ENCODE results near the gene DBH.

The DBH gene

GRCh38 chr9:133706307-133707050, 70.3 kb downstream of the DBH start:
- no peak for DNase-seq (ENCODE audit: low spot score)
- TF ChIP-seq CTCF (IDR thresholded peaks at IDR 0.05; ENCODE audit: extremely low read depth, insufficient read depth, missing control alignments), result no peak
- in situ Hi-C loops (cut with MboI; ENCODE audit: low pct_unique_long_range_greater_than_20kb, low sequenced_read_pairs, unreplicated experiment), result no loop called here

- TF ChIP-seq CTCF (IDR thresholded peaks at IDR 0.05; ENCODE audit: extremely low read depth, insufficient read depth, missing control alignments), result no peak
- in situ Hi-C loops (cut with MboI; ENCODE audit: low pct_unique_long_range_greater_than_20kb, low sequenced_read_pairs, unreplicated experiment), result no loop called here
- DNase-seq (ENCODE audit: low spot score), result no peak
These were observed 71.1 kb downstream of the DBH start for GRCh38 chr9:133707065-133707762.

- in situ Hi-C loops (cut with MboI; ENCODE audit: low pct_unique_long_range_greater_than_20kb, low sequenced_read_pairs, unreplicated experiment), result no loop called here
- TF ChIP-seq CTCF (IDR thresholded peaks at IDR 0.05; ENCODE audit: extremely low read depth, insufficient read depth, missing control alignments), result no peak
- no peak for DNase-seq (ENCODE audit: low spot score)
These were observed 71.6 kb downstream of the DBH start for GRCh38 chr9:133707763-133708245.

- DNase-seq (ENCODE audit: low spot score), result no peak
- in situ Hi-C loops (cut with MboI; ENCODE audit: low pct_unique_long_range_greater_than_20kb, low sequenced_read_pairs, unreplicated experiment), result no loop called here
- no peak for TF ChIP-seq CTCF (IDR thresholded peaks at IDR 0.05; ENCODE audit: extremely low read depth, insufficient read depth, missing control alignments)
These were observed 72.3 kb downstream of the DBH start for GRCh38 chr9:133708246-133709014.

All from GM13977 (cell line).